Lower leg skin (tissue), 4 donors: ENCODE results near the gene PCP2. TPM values are rescaled to one million over a fixed set of nuclear protein-coding genes. Genes with fewer than 3 reads are reported as not detected.

Experiments
- DNase-seq, 2 donors: peaks; one replicate each; pipeline ENCODE4 v3.0.0-alpha.2; 2019; ENCODE audit warnings: low spot score in 2 of 2
- H3K4me3 ChIP-seq: fragments of 200-600 bp; sonication (generic); 2 replicates; pipeline ENCODE4 v1.5.1; 2017; ENCODE audit warnings: mild to moderate bottlenecking, low read depth; ENCODE audit not compliant: poor library complexity, severe bottlenecking
- CTCF ChIP-seq, 3 donors: fragments of 450-650 bp; IDR thresholded peaks; one replicate each; pipeline ENCODE4 v1.5.1; 2016; ENCODE audit warnings: antibody characterized with exemption in 3 of 3, mild to moderate bottlenecking in 3 of 3, moderate library complexity in 2 of 3
- POLR2A ChIP-seq, 2 donors: fragments of 450-650 bp; IDR thresholded peaks; one replicate each; pipeline ENCODE4 v1.6.1; 2016 to 2017; ENCODE audit warnings: antibody characterized with exemption in 2 of 2, mild to moderate bottlenecking in 1 of 2, moderate library complexity in 1 of 2
- WGBS, 2 donors: methylation state at CpG; one replicate each; pipeline ENCODE4 v1.1.5; 2018; 5-methylcytosine and 5-hydroxymethylcytosine counted together
- intact Hi-C: fragments of 100-400 bp; cut with DNase I; formaldehyde crosslinking; loops from one replicate; pipeline ENCODE4 v1.15.0; 2023; ENCODE audit warnings: low total_unique reads
- total RNA-seq, 4 donors: library from RNA; depleted of rRNA; stranded (reverse); fragments of >200 nt; gene quantifications; one replicate each; pipeline ENCODE4 v1.1.0, GENCODE V29; 2016

Gene PCP2
- total RNA-seq, 4 donors from 2014 or later, result 1.1 to 6.5 (median 4.2) TPM; not detected in 1

- 5 to 9% methylated on average over 17 to 45 of the region's 61 CpGs for WGBS, 2 donors
- no peak for TF ChIP-seq CTCF (IDR thresholded peaks at IDR 0.05)
- TF ChIP-seq POLR2A (IDR thresholded peaks at IDR 0.05), result no peak
- intact Hi-C loops, result no loop called here
- H3K4me3 ChIP-seq, result peak within 1 kb of the TSS; percentile 29
- DNase-seq, result peak; percentile 70 to 95
These were observed 3.3 kb upstream of the PCP2 start, which contains the start of gene STXBP2 for GRCh38 chr19:7636691-7637373. Gene STXBP2 (plus strand): TSS chr19:7637110. CDS start chr19:7637150, 40 bp downstream.

GRCh38 chr19:7636317-7636690, 2.8 kb upstream of the PCP2 start:
- 49 to 50% methylated on average over 16 of the region's 16 CpGs for WGBS, 2 donors
- no peak for TF ChIP-seq POLR2A (IDR thresholded peaks at IDR 0.05)
- TF ChIP-seq CTCF (IDR thresholded peaks at IDR 0.05), result no peak
- DNase-seq, result no peak
- intact Hi-C loops, result no loop called here
- H3K4me3 ChIP-seq, result no peak overlapping the region

- no peak for DNase-seq
- 50 to 57% methylated on average over 6 of the region's 6 CpGs for WGBS, 2 donors
- intact Hi-C loops, result no loop called here
- H3K4me3 ChIP-seq, result no peak overlapping the region
- TF ChIP-seq CTCF (IDR thresholded peaks at IDR 0.05) (no peak), POLR2A (IDR thresholded peaks at IDR 0.05) (no peak)
These were observed 2.2 kb upstream of the PCP2 start for GRCh38 chr19:7635670-7636069.

- intact Hi-C loops, result no loop called here
- no peak for TF ChIP-seq CTCF (IDR thresholded peaks at IDR 0.05)
- TF ChIP-seq POLR2A (IDR thresholded peaks at IDR 0.05), result no peak
- H3K4me3 ChIP-seq, result no peak overlapping the region
- WGBS, 2 donors, result 85 to 90% methylated on average over 36 to 38 of the region's 40 CpGs
- no peak for DNase-seq
These were observed 947 bp downstream of the PCP2 start for GRCh38 chr19:7632340-7633203.

- DNase-seq, result no peak
- 91 to 93% methylated on average over 12 of the region's 12 CpGs for WGBS, 2 donors
- intact Hi-C loops, result no loop called here
- no peak for TF ChIP-seq POLR2A (IDR thresholded peaks at IDR 0.05)
- H3K4me3 ChIP-seq, result no peak overlapping the region
These were observed 1.9 kb downstream of the PCP2 start for GRCh38 chr19:7631577-7631976.

GRCh38 chr19:7629347-7630054, 4.0 kb downstream of the PCP2 start, which contains the start of the genes PET100 and XAB2:
Gene PET100 (plus strand): TSS chr19:7629793. CDS start chr19:7629834, 41 bp downstream.
Gene XAB2 (minus strand): TSS chr19:7629545. CDS start chr19:7629527, 18 bp downstream.
- H3K4me3 ChIP-seq, result peak within 1 kb of the TSS; percentile 99
- peak in 1 of 2 donors; percentile 25 for TF ChIP-seq POLR2A (IDR thresholded peaks at IDR 0.05)
- TF ChIP-seq CTCF (IDR thresholded peaks at IDR 0.05), result no peak
- DNase-seq, result peak; percentile 98 to 99
- intact Hi-C loops, result no loop called here
- WGBS, 2 donors, result 1% methylated on average over 40 of the region's 40 CpGs
